HepG2 (cell line): ENCODE measurements around the gene TOR4A. TPM values are rescaled to one million over a fixed set of nuclear protein-coding genes. Genes with fewer than 3 reads are reported as not detected.

Experiments used
- HOXA3 ChIP-seq: sonication (generic); formaldehyde crosslinking; IDR thresholded peaks from 2 replicates; pipeline ENCODE4 v1.5.0; 2020; ENCODE audit warnings: missing genetic modification reagents
- MAZ ChIP-seq, 2 experiments: sonication (generic) in 1 of 2; formaldehyde crosslinking in 1 of 2; IDR thresholded peaks; 2 replicates each; pipeline versions ENCODE4 v1.5.0 to v1.6.1; 2012 to 2020; ENCODE audit warnings: low read depth in 2 of 2, mild to moderate bottlenecking in 2 of 2, borderline replicate concordance in 1 of 2, improper control_type of control experiment in 1 of 2, low read length in 1 of 2, missing genetic modification reagents in 1 of 2, moderate library complexity in 1 of 2
- U2AF2 ChIP-seq: fragments of 200-400 bp; formaldehyde crosslinking; IDR thresholded peaks from 2 replicates; pipeline ENCODE4 v1.6.1; 2017; ENCODE audit warnings: low read depth, mild to moderate bottlenecking, low read length
- ZNF225 ChIP-seq: sonication (generic); formaldehyde crosslinking; IDR thresholded peaks from 2 replicates; pipeline ENCODE4 v1.4.0; 2020; ENCODE audit warnings: mild to moderate bottlenecking, missing genetic modification reagents
- ZNF260 ChIP-seq: sonication (generic); formaldehyde crosslinking; IDR thresholded peaks from 2 replicates; pipeline ENCODE4 v1.4.0; 2020; ENCODE audit warnings: missing genetic modification reagents, low read depth, mild to moderate bottlenecking, borderline replicate concordance
- ZNF720 ChIP-seq: sonication (generic); formaldehyde crosslinking; IDR thresholded peaks from 2 replicates; pipeline ENCODE4 v1.4.0; 2020; ENCODE audit warnings: missing genetic modification reagents
- ZNF775 ChIP-seq: sonication (generic); formaldehyde crosslinking; IDR thresholded peaks from 2 replicates; pipeline ENCODE4 v1.4.0; 2020; ENCODE audit warnings: missing genetic modification reagents, mild to moderate bottlenecking, moderate library complexity, borderline replicate concordance
- ZSCAN20 ChIP-seq: sonication (generic); formaldehyde crosslinking; IDR thresholded peaks from 2 replicates; pipeline ENCODE4 v1.4.0; 2020; ENCODE audit warnings: missing genetic modification reagents, mild to moderate bottlenecking, borderline replicate concordance
- polyA plus RNA-seq, 8 experiments: library from polyadenylated mRNA; depleted of rRNA in 3 of 8; stranded (reverse) in 7 of 8; unstranded in 1 of 8; fragments of >200 nt; fragmentation: Illumina TruSeq in 4 of 8; extraction: Trizol in 4 of 8; gene quantifications; 2 replicates each; pipeline versions ENCODE4 v1.2.1 to v1.2.3, GENCODE V29; 2011 to 2016; ENCODE audit warnings: low read depth in 4 of 8, missing spikeins in 1 of 8, mixed read lengths in 1 of 8; ENCODE audit not compliant: insufficient read depth in 1 of 8
- total RNA-seq, 5 experiments: library from RNA; depleted of rRNA; stranded (reverse); fragments of >200 nt; fragmentation: Illumina TruSeq; extraction: Trizol; gene quantifications; 2 replicates each; pipeline ENCODE4 v1.2.3, GENCODE V29; 2016; ENCODE audit warnings: low read depth in 1 of 5
- TF ChIP-seq, protein P1 (sequence below), 2 experiments: sonication (generic) in 1 of 2; formaldehyde crosslinking in 1 of 2; IDR thresholded peaks; 2 replicates each; pipeline versions ENCODE4 v1.4.0 to v1.6.1; 2016 to 2020; ENCODE audit warnings: borderline replicate concordance in 1 of 2, low read depth in 1 of 2, mild to moderate bottlenecking in 1 of 2, missing genetic modification reagents in 1 of 2
- TF ChIP-seq, protein P2 (sequence below): IDR thresholded peaks from 2 replicates; pipeline ENCODE4 v1.6.1; 2012; ENCODE audit warnings: low read depth, low read length, improper control_type of control experiment
- TF ChIP-seq, protein P3 (sequence below): sonication (generic); formaldehyde crosslinking; conservative IDR thresholded peaks from 2 replicates; pipeline ENCODE4 v1.8.0; 2022; ENCODE audit warnings: missing genetic modification reagents
- TF ChIP-seq, protein P4 (sequence below): sonication (generic); formaldehyde crosslinking; conservative IDR thresholded peaks from 2 replicates; pipeline ENCODE4 v1.4.0; 2020; ENCODE audit warnings: mild to moderate bottlenecking, missing genetic modification reagents, moderate library complexity
- TF ChIP-seq, protein P5 (sequence below): sonication (generic); formaldehyde crosslinking; IDR thresholded peaks from 2 replicates; pipeline ENCODE4 v1.5.0; 2020; ENCODE audit warnings: mild to moderate bottlenecking, missing genetic modification reagents, moderate library complexity

TOR4A gene
- total and polyA plus RNA-seq, 2 of the 13 experiments (the other 11 are each of a cell fraction or from before 2014, with no cell fraction given), result 11.1 to 14.2 TPM

DNA sequence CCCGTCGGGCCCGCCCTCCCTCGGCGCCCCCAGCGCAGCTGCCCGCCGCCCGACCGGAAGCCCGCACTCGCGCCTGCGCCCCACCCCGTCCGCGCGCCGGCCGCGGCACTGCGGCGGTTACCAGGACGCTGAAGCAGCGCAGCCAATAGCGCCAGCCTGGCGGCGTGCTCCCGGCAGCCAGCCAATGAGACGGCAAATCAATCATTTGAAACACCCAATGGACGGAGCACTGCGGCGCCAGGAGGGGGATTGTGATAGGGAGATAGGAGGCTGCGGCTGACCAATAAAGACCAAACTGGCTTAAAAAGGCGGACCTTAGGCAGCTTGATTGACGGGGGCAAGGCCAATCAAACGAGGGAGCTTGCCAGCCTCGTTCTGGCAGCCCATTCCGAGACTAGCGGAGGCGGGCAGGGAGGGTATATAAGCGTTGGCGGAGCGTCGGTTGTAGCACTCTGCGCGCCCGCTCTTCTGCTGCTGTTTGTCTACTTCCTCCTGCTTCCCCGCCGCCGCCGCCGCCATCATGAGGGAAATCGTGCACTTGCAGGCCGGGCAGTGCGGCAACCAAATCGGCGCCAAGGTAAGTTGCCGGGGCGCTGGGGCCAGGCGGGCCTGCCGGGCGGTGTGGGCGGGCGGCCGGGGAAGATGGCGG, 36.6 kb upstream of the TOR4A start, which contains the start of gene TUBB4B (continued):
- TF ChIP-seq, protein P1, sequence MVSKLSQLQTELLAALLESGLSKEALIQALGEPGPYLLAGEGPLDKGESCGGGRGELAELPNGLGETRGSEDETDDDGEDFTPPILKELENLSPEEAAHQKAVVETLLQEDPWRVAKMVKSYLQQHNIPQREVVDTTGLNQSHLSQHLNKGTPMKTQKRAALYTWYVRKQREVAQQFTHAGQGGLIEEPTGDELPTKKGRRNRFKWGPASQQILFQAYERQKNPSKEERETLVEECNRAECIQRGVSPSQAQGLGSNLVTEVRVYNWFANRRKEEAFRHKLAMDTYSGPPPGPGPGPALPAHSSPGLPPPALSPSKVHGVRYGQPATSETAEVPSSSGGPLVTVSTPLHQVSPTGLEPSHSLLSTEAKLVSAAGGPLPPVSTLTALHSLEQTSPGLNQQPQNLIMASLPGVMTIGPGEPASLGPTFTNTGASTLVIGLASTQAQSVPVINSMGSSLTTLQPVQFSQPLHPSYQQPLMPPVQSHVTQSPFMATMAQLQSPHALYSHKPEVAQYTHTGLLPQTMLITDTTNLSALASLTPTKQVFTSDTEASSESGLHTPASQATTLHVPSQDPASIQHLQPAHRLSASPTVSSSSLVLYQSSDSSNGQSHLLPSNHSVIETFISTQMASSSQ (IDR thresholded peaks at IDR 0.05; ENCODE audit: low read depth), result no peak
- TF ChIP-seq, protein P1 (CRISPR knock-in tag; IDR thresholded peaks at IDR 0.05; ENCODE audit: borderline replicate concordance), result no peak; the same call in 1 of the 2 replicates
- TF ChIP-seq, protein P2, sequence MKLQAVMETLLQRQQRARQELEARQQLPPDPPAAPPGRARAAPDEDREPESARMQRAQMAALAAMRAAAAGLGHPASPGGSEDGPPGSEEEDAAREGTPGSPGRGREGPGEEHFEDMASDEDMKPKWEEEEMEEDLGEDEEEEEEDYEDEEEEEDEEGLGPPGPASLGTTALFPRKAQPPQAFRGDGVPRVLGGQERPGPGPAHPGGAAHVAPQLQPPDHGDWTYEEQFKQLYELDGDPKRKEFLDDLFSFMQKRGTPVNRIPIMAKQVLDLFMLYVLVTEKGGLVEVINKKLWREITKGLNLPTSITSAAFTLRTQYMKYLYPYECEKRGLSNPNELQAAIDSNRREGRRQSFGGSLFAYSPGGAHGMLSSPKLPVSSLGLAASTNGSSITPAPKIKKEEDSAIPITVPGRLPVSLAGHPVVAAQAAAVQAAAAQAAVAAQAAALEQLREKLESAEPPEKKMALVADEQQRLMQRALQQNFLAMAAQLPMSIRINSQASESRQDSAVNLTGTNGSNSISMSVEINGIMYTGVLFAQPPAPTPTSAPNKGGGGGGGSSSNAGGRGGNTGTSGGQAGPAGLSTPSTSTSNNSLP, result no peak
- no peak for TF ChIP-seq ZNF225
- TF ChIP-seq, protein P3, sequence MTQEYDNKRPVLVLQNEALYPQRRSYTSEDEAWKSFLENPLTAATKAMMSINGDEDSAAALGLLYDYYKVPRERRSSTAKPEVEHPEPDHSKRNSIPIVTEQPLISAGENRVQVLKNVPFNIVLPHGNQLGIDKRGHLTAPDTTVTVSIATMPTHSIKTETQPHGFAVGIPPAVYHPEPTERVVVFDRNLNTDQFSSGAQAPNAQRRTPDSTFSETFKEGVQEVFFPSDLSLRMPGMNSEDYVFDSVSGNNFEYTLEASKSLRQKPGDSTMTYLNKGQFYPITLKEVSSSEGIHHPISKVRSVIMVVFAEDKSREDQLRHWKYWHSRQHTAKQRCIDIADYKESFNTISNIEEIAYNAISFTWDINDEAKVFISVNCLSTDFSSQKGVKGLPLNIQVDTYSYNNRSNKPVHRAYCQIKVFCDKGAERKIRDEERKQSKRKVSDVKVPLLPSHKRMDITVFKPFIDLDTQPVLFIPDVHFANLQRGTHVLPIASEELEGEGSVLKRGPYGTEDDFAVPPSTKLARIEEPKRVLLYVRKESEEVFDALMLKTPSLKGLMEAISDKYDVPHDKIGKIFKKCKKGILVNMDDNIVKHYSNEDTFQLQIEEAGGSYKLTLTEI (CRISPR knock-in tag), result no peak
- peak; percentile 41; the same call in 1 of the 2 replicates for TF ChIP-seq MAZ (IDR thresholded peaks at IDR 0.05; ENCODE audit: borderline replicate concordance, low read depth, low read length)
- peak; percentile 52; the same call in 1 of the 2 replicates for TF ChIP-seq MAZ (CRISPR knock-in tag; IDR thresholded peaks at IDR 0.05; ENCODE audit: low read depth)
- TF ChIP-seq, protein P4, sequence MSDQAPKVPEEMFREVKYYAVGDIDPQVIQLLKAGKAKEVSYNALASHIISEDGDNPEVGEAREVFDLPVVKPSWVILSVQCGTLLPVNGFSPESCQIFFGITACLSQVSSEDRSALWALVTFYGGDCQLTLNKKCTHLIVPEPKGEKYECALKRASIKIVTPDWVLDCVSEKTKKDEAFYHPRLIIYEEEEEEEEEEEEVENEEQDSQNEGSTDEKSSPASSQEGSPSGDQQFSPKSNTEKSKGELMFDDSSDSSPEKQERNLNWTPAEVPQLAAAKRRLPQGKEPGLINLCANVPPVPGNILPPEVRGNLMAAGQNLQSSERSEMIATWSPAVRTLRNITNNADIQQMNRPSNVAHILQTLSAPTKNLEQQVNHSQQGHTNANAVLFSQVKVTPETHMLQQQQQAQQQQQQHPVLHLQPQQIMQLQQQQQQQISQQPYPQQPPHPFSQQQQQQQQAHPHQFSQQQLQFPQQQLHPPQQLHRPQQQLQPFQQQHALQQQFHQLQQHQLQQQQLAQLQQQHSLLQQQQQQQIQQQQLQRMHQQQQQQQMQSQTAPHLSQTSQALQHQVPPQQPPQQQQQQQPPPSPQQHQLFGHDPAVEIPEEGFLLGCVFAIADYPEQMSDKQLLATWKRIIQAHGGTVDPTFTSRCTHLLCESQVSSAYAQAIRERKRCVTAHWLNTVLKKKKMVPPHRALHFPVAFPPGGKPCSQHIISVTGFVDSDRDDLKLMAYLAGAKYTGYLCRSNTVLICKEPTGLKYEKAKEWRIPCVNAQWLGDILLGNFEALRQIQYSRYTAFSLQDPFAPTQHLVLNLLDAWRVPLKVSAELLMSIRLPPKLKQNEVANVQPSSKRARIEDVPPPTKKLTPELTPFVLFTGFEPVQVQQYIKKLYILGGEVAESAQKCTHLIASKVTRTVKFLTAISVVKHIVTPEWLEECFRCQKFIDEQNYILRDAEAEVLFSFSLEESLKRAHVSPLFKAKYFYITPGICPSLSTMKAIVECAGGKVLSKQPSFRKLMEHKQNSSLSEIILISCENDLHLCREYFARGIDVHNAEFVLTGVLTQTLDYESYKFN (CRISPR knock-in tag), result no peak; the same call in 1 of the 2 replicates
- no peak for TF ChIP-seq U2AF2
- TF ChIP-seq HOXA3 (CRISPR knock-in tag), result peak; percentile 65
- TF ChIP-seq ZNF260, result no peak
- peak; percentile 62; the same call in 1 of the 2 replicates for TF ChIP-seq ZNF720
- TF ChIP-seq ZSCAN20 (CRISPR knock-in tag), result no peak
- TF ChIP-seq, protein P5, sequence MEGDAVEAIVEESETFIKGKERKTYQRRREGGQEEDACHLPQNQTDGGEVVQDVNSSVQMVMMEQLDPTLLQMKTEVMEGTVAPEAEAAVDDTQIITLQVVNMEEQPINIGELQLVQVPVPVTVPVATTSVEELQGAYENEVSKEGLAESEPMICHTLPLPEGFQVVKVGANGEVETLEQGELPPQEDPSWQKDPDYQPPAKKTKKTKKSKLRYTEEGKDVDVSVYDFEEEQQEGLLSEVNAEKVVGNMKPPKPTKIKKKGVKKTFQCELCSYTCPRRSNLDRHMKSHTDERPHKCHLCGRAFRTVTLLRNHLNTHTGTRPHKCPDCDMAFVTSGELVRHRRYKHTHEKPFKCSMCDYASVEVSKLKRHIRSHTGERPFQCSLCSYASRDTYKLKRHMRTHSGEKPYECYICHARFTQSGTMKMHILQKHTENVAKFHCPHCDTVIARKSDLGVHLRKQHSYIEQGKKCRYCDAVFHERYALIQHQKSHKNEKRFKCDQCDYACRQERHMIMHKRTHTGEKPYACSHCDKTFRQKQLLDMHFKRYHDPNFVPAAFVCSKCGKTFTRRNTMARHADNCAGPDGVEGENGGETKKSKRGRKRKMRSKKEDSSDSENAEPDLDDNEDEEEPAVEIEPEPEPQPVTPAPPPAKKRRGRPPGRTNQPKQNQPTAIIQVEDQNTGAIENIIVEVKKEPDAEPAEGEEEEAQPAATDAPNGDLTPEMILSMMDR (CRISPR knock-in tag), result no peak
- no peak for TF ChIP-seq ZNF775 (CRISPR knock-in tag)
